GM12801 (cell line): Measurements from ENCODE around the gene USP51.

ENCODE experiments used
- CTCF ChIP-seq: IDR thresholded peaks from one replicate; pipeline ENCODE4 v1.5.1; 2011; ENCODE audit warnings: control low read depth; ENCODE audit not compliant: insufficient read length; ENCODE audit errors: extremely low read depth

Gene USP51

GRCh38 chrX:55488593-55489313 is 895 bp downstream of the USP51 start:
- TF ChIP-seq CTCF, result no peak

- no peak for TF ChIP-seq CTCF
These were observed 1.5 kb downstream of the USP51 start for GRCh38 chrX:55488006-55488592.

- no peak for TF ChIP-seq CTCF
These were observed 2.5 kb downstream of the USP51 start for GRCh38 chrX:55487143-55487542.

- TF ChIP-seq CTCF, result no peak
These were observed 2.9 kb downstream of the USP51 start for GRCh38 chrX:55486736-55487135.

- no peak for TF ChIP-seq CTCF
These were observed 4.7 kb downstream of the USP51 start for GRCh38 chrX:55484948-55485347.

GRCh38 chrX:55480390-55481062 is 9.1 kb downstream of the USP51 start:
- no peak for TF ChIP-seq CTCF

- no peak for TF ChIP-seq CTCF
These were observed 36.9 kb downstream of the USP51 start for GRCh38 chrX:55452833-55453124.
